Small intestine (tissue), 7 donors: Measurements from ENCODE around the gene BSPRY. TPM values are rescaled to one million over a fixed set of nuclear protein-coding genes. Genes with fewer than 3 reads are reported as not detected.

ENCODE experiments used
- DNase-seq, 2 donors: peaks; one replicate each; pipeline versions ENCODE4 v3.0.0 to v3.0.0-alpha.2; 2013
- FAIRE-seq: peaks from 2 replicates; lab custom pipeline; 2012; peaks lifted over from hg19 to GRCh38; lab: Jason Lieb, UNC
- H3K27ac ChIP-seq, 3 donors: one replicate each; pipeline ENCODE4 v1.5.1; 2013; ENCODE audit warnings: low read length in 2 of 3, mild to moderate bottlenecking in 2 of 3, control low read depth in 1 of 3, inconsistent platforms in 1 of 3, low read depth in 1 of 3, moderate library complexity in 1 of 3
- H3K27me3 ChIP-seq, 3 donors: one replicate each; pipeline ENCODE4 v1.6.1; 2013; ENCODE audit warnings: low read length in 3 of 3, inconsistent platforms in 1 of 3; ENCODE audit not compliant: control insufficient read depth in 3 of 3, insufficient read depth in 3 of 3
- H3K36me3 ChIP-seq, 3 donors: one replicate each; pipeline ENCODE4 v1.6.1; 2013; ENCODE audit warnings: low read length in 3 of 3, inconsistent platforms in 1 of 3, low read depth in 1 of 3, mild to moderate bottlenecking in 1 of 3, moderate library complexity in 1 of 3; ENCODE audit not compliant: control insufficient read depth in 3 of 3, insufficient read depth in 2 of 3
- H3K4me1 ChIP-seq, 3 donors: one replicate each; pipeline ENCODE4 v1.6.1; 2013; ENCODE audit warnings: low read length in 2 of 3, inconsistent platforms in 1 of 3, low read depth in 1 of 3, mild to moderate bottlenecking in 1 of 3, moderate library complexity in 1 of 3; ENCODE audit not compliant: control insufficient read depth in 3 of 3, insufficient read depth in 2 of 3
- H3K4me3 ChIP-seq, 3 donors: one replicate each; pipeline ENCODE4 v1.5.1; 2013; ENCODE audit warnings: low read length in 3 of 3, control low read depth in 1 of 3, inconsistent platforms in 1 of 3, low read depth in 1 of 3, mild to moderate bottlenecking in 1 of 3, moderate library complexity in 1 of 3
- H3K9me3 ChIP-seq, 2 donors: one replicate each; pipeline ENCODE4 v1.6.1; 2013; ENCODE audit warnings: low read depth in 1 of 2, low read length in 1 of 2; ENCODE audit not compliant: control insufficient read depth in 2 of 2, insufficient read depth in 1 of 2
- WGBS, 3 donors: extraction: QIAGEN DNeasy Blood & Tissue Kit; methylation state at CpG; one replicate each; pipeline ENCODE4 v1.1.7; 2013; 5-methylcytosine and 5-hydroxymethylcytosine counted together
- polyA plus RNA-seq, 4 donors: library from polyadenylated mRNA; stranded (reverse) in 3 of 4; unstranded in 1 of 4; fragments of 200-250 nt in 3 of 4; fragments of 120-200 nt in 1 of 4; gene quantifications; one replicate each; pipeline versions ENCODE4 v1.2.1 to v1.2.3, GENCODE V29; 2013
- donor health status: healthy with polysubstance abuse.
- donor health status: control.
- donor health status: control.
- donor health status: Bipolar disorder and iron deficiency.
- donor health status: healthy.

Gene BSPRY
- polyA plus RNA-seq, 4 donors, result 4.8 to 16.8 (median 15.3) TPM

DNA sequence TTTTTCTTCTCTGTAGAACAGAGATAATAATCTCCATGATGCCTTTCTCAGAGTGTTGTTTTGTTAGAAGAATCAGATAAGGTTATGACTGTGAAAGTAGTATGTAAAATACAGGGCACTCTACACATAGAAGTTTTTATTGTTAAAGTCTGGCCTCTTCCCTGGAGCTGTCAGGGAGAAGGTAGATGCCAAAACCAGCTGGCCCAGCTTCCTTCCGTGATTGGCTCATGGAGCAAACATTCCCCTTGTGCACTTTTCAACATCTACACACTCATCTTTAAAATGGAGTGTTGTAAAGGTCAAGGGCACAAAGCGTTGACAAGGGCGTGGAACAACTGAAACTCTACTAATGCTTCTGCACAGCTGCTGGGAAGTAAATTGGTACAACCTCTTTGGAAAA, 38.8 kb upstream of the BSPRY start:
- no peaks in the 10 kb centered on the region for H3K9me3 ChIP-seq
- 40 to 49% (median 45%) methylated on average over 3 of the region's 3 CpGs for WGBS, 3 donors
- H3K36me3 ChIP-seq, result no peaks in the 10 kb centered on the region
- no peak overlapping the region for H3K4me3 ChIP-seq
- FAIRE-seq (no peak), DNase-seq (no peak)
- no peak overlapping the region for H3K27ac ChIP-seq
- H3K27me3 ChIP-seq, result no peaks in the 10 kb centered on the region
- no peaks in the 10 kb centered on the region for H3K4me1 ChIP-seq

DNA sequence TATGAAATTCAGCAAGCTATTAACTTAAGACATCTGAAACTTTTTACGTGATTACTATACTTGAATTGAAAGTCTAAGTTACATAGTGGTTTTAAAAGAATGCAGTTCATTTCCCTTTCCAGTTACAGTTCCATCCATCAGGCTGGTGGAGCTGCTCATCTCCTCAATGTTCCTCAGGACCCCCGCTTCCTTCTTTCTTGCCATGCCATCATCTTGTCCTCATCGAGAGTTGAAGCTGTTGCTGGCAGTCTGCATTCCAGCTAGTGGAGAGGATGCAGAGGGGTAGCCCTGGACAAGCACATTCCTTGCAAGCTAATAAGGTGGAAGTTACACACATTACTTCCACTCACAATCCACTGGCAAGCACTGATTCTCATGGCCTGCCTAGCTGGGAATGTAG, 37.4 kb upstream of the BSPRY start:
- Histone ChIP-seq H3K27me3 (no peaks in the 10 kb centered on the region), H3K9me3 (no peaks in the 10 kb centered on the region), H3K36me3 (peaks cover 0 to under 1% (median 0%) of the 10 kb centered on the region in 3 donors), H3K4me1 (no peaks in the 10 kb centered on the region), H3K27ac (no peak overlapping the region), H3K4me3 (no peak overlapping the region)
- DNase-seq (no peak), FAIRE-seq (no peak)
- WGBS, 3 donors, result 80 to 90% (median 90%) methylated on average over 3 of the region's 3 CpGs

DNA sequence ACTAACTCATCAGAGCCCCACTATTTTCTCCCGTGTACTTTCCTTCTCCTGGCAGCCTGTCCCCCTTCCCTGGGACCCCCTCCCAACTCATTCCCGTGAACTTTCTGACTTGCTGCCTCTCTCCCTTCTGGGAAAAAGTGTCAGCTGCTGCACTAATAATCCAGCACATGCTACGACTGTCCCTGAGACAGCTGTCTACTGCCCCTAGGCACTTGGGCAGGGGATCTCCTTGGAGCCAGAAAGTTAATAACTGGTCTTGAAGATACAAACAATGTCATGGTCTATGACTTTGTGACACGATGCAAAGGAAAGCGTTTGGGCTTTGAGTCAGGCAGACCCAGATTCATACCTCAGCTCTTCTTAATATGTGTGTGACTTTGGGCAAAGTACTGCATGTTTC, 36.1 kb upstream of the BSPRY start:
- peaks cover 0 to 6% (median 0%) of the 10 kb centered on the region in 3 donors for H3K36me3 ChIP-seq
- H3K4me1 ChIP-seq, result no peaks in the 10 kb centered on the region
- no peak overlapping the region for H3K27ac ChIP-seq
- 71 to 85% (median 79%) methylated on average over 5 of the region's 5 CpGs for WGBS, 3 donors
- no peak overlapping the region for H3K4me3 ChIP-seq
- no peaks in the 10 kb centered on the region for H3K27me3 ChIP-seq
- DNase-seq (no peak), FAIRE-seq (no peak)
- H3K9me3 ChIP-seq, result no peaks in the 10 kb centered on the region

DNA sequence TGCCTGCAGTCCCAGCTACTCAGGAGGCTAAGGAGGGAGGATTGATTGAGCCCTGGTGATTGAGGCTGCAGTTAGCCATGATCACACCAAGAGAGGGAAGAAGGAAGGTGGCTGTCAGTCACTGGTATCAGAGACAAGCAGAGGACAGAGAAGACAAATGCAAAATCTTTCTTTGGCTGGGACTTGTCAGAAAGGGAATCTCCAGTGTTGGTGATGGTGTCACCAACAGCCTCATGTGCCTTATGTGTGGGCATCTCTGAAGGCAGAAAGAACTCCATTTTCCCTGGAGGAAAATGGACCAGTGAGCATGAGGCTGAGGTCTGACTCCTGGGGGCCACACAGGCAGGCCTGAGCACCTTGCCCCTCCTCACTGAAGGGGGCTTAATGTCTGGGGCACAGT, 34.1 kb upstream of the BSPRY start:
- Histone ChIP-seq H3K27ac (no peak overlapping the region), H3K4me3 (no peak overlapping the region), H3K4me1 (no peaks in the 10 kb centered on the region), H3K36me3 (peaks cover 0 to 10% (median 0%) of the 10 kb centered on the region in 3 donors), H3K27me3 (no peaks in the 10 kb centered on the region), H3K9me3 (no peaks in the 10 kb centered on the region)
- FAIRE-seq (no peak), DNase-seq (no peak)

DNA sequence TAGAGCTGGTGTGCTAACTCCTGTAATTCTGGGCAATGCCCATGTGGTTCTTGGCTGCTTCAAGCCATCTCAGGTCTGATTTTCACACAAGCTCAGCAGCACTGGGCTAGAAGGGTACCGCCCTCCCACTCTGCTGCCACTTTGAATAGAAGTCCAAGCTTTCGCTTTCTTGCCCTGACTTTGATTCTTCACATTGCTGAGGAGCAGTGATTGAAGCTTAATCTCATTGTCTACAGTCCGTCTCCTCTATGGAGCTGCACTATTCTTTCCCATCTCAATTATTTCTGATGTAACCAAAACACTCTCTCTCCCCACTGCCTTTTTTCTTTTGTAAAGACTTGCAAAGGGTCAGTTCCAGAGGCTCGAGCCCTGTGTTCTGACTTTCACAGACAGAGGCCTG, 33.3 kb upstream of the BSPRY start:
- FAIRE-seq, result no peak

DNA sequence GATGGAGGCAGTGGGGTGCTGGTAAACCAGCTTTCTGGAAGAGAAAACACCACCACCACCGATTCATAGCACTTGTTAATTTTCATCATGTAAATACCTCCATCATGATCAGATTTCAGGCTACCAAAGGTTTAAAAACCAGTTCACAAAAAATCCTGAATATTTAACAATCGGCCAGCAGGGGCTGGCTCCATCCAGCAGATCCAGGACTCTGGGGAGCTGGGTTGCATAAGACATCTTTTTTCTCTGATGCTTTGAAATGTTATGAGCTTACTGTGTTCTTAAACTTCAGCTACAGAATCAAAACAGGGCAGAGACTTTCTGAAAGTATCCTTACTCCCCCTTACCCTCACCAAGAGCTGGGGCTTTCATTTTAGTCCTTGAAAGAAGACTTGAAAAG, 31.6 kb upstream of the BSPRY start:
- no peak for FAIRE-seq

More for the DNA sequence above, 33.3 kb upstream of the BSPRY start:
- H3K4me1 ChIP-seq, result no peaks in the 10 kb centered on the region
- no peak for DNase-seq
- H3K27ac ChIP-seq, result no peak overlapping the region
- H3K27me3 ChIP-seq, result no peaks in the 10 kb centered on the region
- H3K9me3 ChIP-seq, result no peaks in the 10 kb centered on the region
- WGBS, 3 donors, result 91 to 93% (median 93%) methylated on average over 4 of the region's 4 CpGs
- no peak overlapping the region for H3K4me3 ChIP-seq
- peaks cover 0 to 11% (median 0%) of the 10 kb centered on the region in 3 donors for H3K36me3 ChIP-seq

DNA sequence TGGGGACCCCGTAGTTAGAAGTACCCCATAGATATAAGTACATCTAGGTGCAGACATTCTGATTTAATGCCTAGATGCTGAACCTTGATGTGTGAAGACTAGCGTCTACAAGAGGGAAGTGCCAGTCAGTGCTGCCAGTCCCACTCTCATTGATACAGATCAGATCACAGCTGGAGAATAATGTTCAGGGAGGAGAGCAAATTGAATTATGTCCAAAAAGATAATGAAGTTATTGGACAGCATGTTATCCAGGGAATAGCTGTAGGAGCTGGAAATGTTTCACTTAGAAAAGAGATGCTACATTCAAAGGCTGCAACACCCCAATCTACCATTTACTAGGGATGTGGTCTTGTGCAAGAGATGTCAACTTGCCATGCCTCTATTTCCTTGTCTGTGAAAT, 30.3 kb upstream of the BSPRY start:
- 79 to 88% (median 83%) methylated on average over 2 of the region's 2 CpGs for WGBS, 3 donors
- Histone ChIP-seq H3K27me3 (no peaks in the 10 kb centered on the region), H3K4me3 (no peak overlapping the region), H3K9me3 (no peaks in the 10 kb centered on the region), H3K27ac (no peak overlapping the region), H3K4me1 (no peaks in the 10 kb centered on the region), H3K36me3 (peaks cover 0 to 14% (median 0%) of the 10 kb centered on the region in 3 donors)
- FAIRE-seq (no peak), DNase-seq (no peak)

More for the DNA sequence above, 31.6 kb upstream of the BSPRY start:
- H3K9me3 ChIP-seq, result no peaks in the 10 kb centered on the region
- no peak overlapping the region for H3K4me3 ChIP-seq
- DNase-seq, result no peak
- H3K27ac ChIP-seq, result no peak overlapping the region
- no peaks in the 10 kb centered on the region for H3K4me1 ChIP-seq
- peaks cover 0 to 14% (median 0%) of the 10 kb centered on the region in 3 donors for H3K36me3 ChIP-seq
- H3K27me3 ChIP-seq, result no peaks in the 10 kb centered on the region
- 62 to 71% (median 68%) methylated on average over 2 of the region's 2 CpGs for WGBS, 3 donors

DNA sequence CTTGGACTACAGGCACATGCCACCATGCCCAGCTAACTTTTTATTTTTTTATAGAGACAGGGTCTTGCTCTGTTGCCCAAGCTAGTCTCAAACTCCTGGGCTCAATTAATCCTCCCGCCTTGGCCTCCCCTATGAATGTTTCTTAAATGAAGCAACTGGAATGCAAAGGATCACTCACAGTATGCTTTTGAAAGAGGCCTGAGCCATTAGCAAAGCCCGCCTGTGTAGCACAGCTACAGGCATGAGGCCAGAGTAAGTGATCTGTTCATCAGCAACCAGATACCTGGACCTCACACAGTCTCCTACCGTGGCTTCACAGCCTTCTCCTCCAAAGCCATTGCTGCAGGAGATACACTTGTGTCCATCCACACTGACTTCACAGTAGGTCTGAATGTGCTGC, 29.3 kb upstream of the BSPRY start:
- Histone ChIP-seq H3K4me1 (no peaks in the 10 kb centered on the region), H3K4me3 (no peak overlapping the region), H3K27me3 (no peaks in the 10 kb centered on the region), H3K9me3 (no peaks in the 10 kb centered on the region), H3K27ac (no peak overlapping the region), H3K36me3 (peaks cover 0 to 14% (median 0%) of the 10 kb centered on the region in 3 donors)
- DNase-seq (no peak), FAIRE-seq (no peak)
- WGBS, 3 donors, result 91 to 97% (median 95%) methylated on average over 3 of the region's 3 CpGs

DNA sequence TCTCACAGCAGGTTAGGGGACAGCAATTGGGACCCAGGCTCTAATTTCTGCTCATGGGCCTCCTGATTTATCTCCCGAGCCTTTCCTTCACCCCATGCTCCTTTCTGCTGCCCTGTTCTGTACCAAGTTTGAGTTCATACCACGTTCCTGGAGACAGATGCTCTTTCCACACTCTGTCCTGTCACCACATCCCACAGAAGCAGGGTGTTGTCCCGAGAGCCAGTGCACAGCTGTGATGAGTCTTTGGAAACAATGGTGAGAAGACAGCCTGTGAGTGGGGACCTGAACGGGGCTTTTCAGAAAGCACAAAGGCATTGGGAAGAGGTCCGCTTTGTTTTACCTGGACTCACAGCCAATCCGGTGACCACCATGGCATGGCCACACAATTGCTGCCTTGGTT, 26.7 kb upstream of the BSPRY start:
- Histone ChIP-seq H3K27ac (no peak overlapping the region), H3K9me3 (no peaks in the 10 kb centered on the region), H3K4me1 (no peaks in the 10 kb centered on the region), H3K27me3 (no peaks in the 10 kb centered on the region), H3K4me3 (no peak overlapping the region), H3K36me3 (peaks cover 0 to 11% (median 0%) of the 10 kb centered on the region in 3 donors)
- FAIRE-seq, result no peak
- WGBS, 3 donors, result 79 to 86% (median 80%) methylated on average over 6 of the region's 6 CpGs
- DNase-seq, result no peak
